ENCODE measurements around the gene FLOT2. TPM values are rescaled to one million over a fixed set of nuclear protein-coding genes. Genes with fewer than 3 reads are reported as not detected.
A peak's percentile ranks its signal among the peaks of the same experiment; 100 is the strongest.

Gene FLOT2
- polyA plus RNA-seq, 1 of the 3 experiments (the other 2 are of a cell fraction): 105 TPM

GRCh38 chr17:28842282-28843012 lies 55.1 kb downstream of the FLOT2 start, which contains the start of gene FAM222B:
TSS of gene FAM222B (minus strand) at chr17:28842790. CDS start at chr17:28766667, 76,123 bp downstream.
- Histone ChIP-seq H3K4me2 (peak within 1 kb of the TSS; percentile 76), H3K4me1 (ENCODE audit: control insufficient read depth in 1 of 2, insufficient read depth in 2 of 2, low read depth in 1 of 2, low read length in 1 of 2) (peaks cover 3 to 5% of the 10 kb centered on the region in 2 experiments; a peak in 1 of 4 replicates), H3K27me3 (ENCODE audit: insufficient read depth) (no peaks in the 10 kb centered on the region), H3K27ac (ENCODE audit: low read depth in 2 of 2, low read length in 1 of 2) (peak within 1 kb of the TSS; percentile 58 to 73), H3K9me2 (no peaks in the 10 kb centered on the region), H3F3A (replicated peaks; ENCODE audit: insufficient read depth) (no peaks in the 10 kb centered on the region), H3K9ac (peak within 1 kb of the TSS; percentile 78), H3K79me2 (ENCODE audit: insufficient read depth) (peaks cover 50% of the 10 kb centered on the region), H3K9me3 (no peaks in the 10 kb centered on the region), H2AFZ (ENCODE audit: low read depth) (peak within 1 kb of the TSS; percentile 100), H4K20me1 (ENCODE audit: insufficient read depth) (no peaks in the 10 kb centered on the region), H3K36me3 (replicated peaks in 1 of 2; ENCODE audit: control insufficient read depth in 1 of 2, insufficient read depth in 2 of 2, low read length in 1 of 2) (no peaks in the 10 kb centered on the region), H3K4me3 (ENCODE audit: low read depth in 2 of 2, low read length in 1 of 2) (peak within 1 kb of the TSS; percentile 70 to 91)
- ChIA-PET POLR2A (interaction anchor here (0.5 to 1.6 kb wide), 8 partner anchors 9 to 132 kb away, joined by 3 to 5 read pairs (median 3); partner anchors contain the start of gene RPL23A), CTCF (interaction anchor here (0.6 to 4.6 kb wide), 12 partner anchors 10 to 340 kb away, joined by 3 to 27 read pairs (median 4); partner anchors contain the start of genes FLOT2 and TLCD1)
- DNase-seq: peak; percentile 99
- TF ChIP-seq NRF1 (IDR thresholded peaks at IDR 0.05; ENCODE audit: low read depth, low read length) (peak; percentile 99), RCOR1 (IDR thresholded peaks at IDR 0.05; ENCODE audit: low read length) (no peak), YY1 (IDR thresholded peaks at IDR 0.05; ENCODE audit: low read depth) (0 out of 2 replicates have a peak, but pooled peaks have one; percentile 48), GATA2 (CRISPR knock-in tag; IDR thresholded peaks at IDR 0.05) (no peak), MXI1 (IDR thresholded peaks at IDR 0.05; ENCODE audit: low read depth, low read length) (peak; percentile 85), FOXM1 (IDR thresholded peaks at IDR 0.05; ENCODE audit: low read depth) (no peak), ELF1 (IDR thresholded peaks at IDR 0.05) (no peak), FOXJ3 (CRISPR knock-in tag; IDR thresholded peaks at IDR 0.05) (no peak), PBX3 (IDR thresholded peaks at IDR 0.05) (no peak), TCF12 (IDR thresholded peaks at IDR 0.05) (no peak), TAF1 (IDR thresholded peaks at IDR 0.05; ENCODE audit: borderline replicate concordance, low read depth, low read length) (peak; percentile 64), SIN3A (IDR thresholded peaks at IDR 0.05; ENCODE audit: borderline replicate concordance, low read depth, low read length) (0 out of 2 replicates have a peak, but pooled peaks have one; percentile 24), FOSL2 (IDR thresholded peaks at IDR 0.05; ENCODE audit: borderline replicate concordance, low read depth) (no peak), POLR2AphosphoS5 (IDR thresholded peaks at IDR 0.05; ENCODE audit: low read depth, low read length) (peak; percentile 78)
- TF ChIP-seq, protein P1, sequence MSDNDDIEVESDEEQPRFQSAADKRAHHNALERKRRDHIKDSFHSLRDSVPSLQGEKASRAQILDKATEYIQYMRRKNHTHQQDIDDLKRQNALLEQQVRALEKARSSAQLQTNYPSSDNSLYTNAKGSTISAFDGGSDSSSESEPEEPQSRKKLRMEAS (IDR thresholded peaks at IDR 0.05; ENCODE audit: low read depth): peak; percentile 67
- TF ChIP-seq, protein P2, sequence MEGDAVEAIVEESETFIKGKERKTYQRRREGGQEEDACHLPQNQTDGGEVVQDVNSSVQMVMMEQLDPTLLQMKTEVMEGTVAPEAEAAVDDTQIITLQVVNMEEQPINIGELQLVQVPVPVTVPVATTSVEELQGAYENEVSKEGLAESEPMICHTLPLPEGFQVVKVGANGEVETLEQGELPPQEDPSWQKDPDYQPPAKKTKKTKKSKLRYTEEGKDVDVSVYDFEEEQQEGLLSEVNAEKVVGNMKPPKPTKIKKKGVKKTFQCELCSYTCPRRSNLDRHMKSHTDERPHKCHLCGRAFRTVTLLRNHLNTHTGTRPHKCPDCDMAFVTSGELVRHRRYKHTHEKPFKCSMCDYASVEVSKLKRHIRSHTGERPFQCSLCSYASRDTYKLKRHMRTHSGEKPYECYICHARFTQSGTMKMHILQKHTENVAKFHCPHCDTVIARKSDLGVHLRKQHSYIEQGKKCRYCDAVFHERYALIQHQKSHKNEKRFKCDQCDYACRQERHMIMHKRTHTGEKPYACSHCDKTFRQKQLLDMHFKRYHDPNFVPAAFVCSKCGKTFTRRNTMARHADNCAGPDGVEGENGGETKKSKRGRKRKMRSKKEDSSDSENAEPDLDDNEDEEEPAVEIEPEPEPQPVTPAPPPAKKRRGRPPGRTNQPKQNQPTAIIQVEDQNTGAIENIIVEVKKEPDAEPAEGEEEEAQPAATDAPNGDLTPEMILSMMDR (IDR thresholded peaks at IDR 0.05): no peak
- TF ChIP-seq, protein P3, sequence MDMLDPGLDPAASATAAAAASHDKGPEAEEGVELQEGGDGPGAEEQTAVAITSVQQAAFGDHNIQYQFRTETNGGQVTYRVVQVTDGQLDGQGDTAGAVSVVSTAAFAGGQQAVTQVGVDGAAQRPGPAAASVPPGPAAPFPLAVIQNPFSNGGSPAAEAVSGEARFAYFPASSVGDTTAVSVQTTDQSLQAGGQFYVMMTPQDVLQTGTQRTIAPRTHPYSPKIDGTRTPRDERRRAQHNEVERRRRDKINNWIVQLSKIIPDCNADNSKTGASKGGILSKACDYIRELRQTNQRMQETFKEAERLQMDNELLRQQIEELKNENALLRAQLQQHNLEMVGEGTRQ (IDR thresholded peaks at IDR 0.05; ENCODE audit: borderline replicate concordance, low read depth, low read length): no peak
- WGBS (ENCODE audit: low lambda C conversion rate): 2% methylated on average over 27 of the region's 44 CpGs
